Ascending aorta (tissue), 2 donors: Measurements from ENCODE around the gene SUSD2. TPM values are rescaled to one million over a fixed set of nuclear protein-coding genes. Genes with fewer than 3 reads are reported as not detected.

Experiments used
- DNase-seq, 2 donors: peaks; one replicate each; pipeline ENCODE4 v3.0.0-alpha.2; 2019; ENCODE audit warnings: low spot score in 2 of 2
- H3K27ac ChIP-seq, 2 donors: fragments of 200-600 bp; sonication (generic); one replicate each; pipeline ENCODE4 v1.5.1; 2016 to 2017; ENCODE audit warnings: mild to moderate bottlenecking in 1 of 2
- H3K27me3 ChIP-seq: fragments of 200-600 bp; sonication (generic); one replicate; pipeline ENCODE4 v1.5.1; 2017
- H3K36me3 ChIP-seq, 2 donors: fragments of 200-600 bp; sonication (generic); one replicate each; pipeline ENCODE4 v1.5.1; 2016
- H3K4me1 ChIP-seq, 2 donors: fragments of 200-600 bp; sonication (generic); one replicate each; pipeline ENCODE4 v1.5.1; 2016 to 2017; ENCODE audit warnings: mild to moderate bottlenecking in 1 of 2
- H3K4me3 ChIP-seq, 2 donors: fragments of 200-600 bp; sonication (generic); one replicate each; pipeline ENCODE4 v1.5.1; 2016 to 2017; ENCODE audit warnings: mild to moderate bottlenecking in 1 of 2
- H3K9me3 ChIP-seq, 2 donors: fragments of 200-600 bp; sonication (generic); one replicate each; pipeline ENCODE4 v1.5.1; 2016
- intact Hi-C: fragments of 100-400 bp; cut with DNase I; formaldehyde crosslinking; loops from one replicate; pipeline ENCODE4 v1.15.1; 2023
- total RNA-seq: library from RNA; depleted of rRNA; stranded (reverse); fragments of >200 nt; gene quantifications from one replicate; pipeline ENCODE4 v1.1.0, GENCODE V29; 2016
- TF ChIP-seq, protein P1 (sequence below), 3 experiments: fragments of 200-600 bp in 2 of 3; fragments of 450-650 bp in 1 of 3; sonication (generic) in 2 of 3; IDR thresholded peaks; one replicate each; pipeline ENCODE4 v1.5.1; 2016 to 2019; ENCODE audit warnings: antibody characterized with exemption in 3 of 3, mild to moderate bottlenecking in 1 of 3, moderate library complexity in 1 of 3

SUSD2 gene
- total RNA-seq, 1 donor from 2014 or later = 51.0 TPM

DNA sequence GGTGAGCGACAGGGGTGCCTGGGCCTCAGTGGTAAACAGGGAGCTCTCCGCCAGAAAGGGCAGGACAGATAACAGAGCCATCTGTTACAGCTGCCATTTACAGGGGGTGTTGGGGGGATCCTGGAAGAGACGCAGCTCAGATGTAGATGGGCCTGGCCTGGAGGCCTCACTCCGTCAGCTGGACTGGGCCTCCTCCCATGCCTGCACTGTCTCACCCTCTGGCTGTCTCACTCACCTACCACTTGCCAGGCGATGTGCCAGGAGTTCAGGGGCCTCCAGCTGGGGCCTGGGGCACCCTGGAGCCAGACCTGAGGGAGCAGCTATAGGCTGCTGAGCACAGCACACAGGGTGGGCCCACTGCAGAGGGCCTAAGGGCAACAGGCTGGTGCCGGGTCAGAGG is 16.3 kb upstream of the SUSD2 start:
- Histone ChIP-seq H3K9me3 (no peaks in the 10 kb centered on the region), H3K4me3 (no peak overlapping the region), H3K27ac (peak overlapping the region in 1 of 2 donors; percentile 67), H3K36me3 (peaks cover 54 to 57% of the 10 kb centered on the region in 2 donors), H3K4me1 (peaks cover 8 to 28% of the 10 kb centered on the region in 2 donors), H3K27me3 (no peaks in the 10 kb centered on the region)
- TF ChIP-seq, protein P1, sequence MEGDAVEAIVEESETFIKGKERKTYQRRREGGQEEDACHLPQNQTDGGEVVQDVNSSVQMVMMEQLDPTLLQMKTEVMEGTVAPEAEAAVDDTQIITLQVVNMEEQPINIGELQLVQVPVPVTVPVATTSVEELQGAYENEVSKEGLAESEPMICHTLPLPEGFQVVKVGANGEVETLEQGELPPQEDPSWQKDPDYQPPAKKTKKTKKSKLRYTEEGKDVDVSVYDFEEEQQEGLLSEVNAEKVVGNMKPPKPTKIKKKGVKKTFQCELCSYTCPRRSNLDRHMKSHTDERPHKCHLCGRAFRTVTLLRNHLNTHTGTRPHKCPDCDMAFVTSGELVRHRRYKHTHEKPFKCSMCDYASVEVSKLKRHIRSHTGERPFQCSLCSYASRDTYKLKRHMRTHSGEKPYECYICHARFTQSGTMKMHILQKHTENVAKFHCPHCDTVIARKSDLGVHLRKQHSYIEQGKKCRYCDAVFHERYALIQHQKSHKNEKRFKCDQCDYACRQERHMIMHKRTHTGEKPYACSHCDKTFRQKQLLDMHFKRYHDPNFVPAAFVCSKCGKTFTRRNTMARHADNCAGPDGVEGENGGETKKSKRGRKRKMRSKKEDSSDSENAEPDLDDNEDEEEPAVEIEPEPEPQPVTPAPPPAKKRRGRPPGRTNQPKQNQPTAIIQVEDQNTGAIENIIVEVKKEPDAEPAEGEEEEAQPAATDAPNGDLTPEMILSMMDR (IDR thresholded peaks at IDR 0.05) = no peak
- intact Hi-C loops = no loop called here
- no peak for DNase-seq

DNA sequence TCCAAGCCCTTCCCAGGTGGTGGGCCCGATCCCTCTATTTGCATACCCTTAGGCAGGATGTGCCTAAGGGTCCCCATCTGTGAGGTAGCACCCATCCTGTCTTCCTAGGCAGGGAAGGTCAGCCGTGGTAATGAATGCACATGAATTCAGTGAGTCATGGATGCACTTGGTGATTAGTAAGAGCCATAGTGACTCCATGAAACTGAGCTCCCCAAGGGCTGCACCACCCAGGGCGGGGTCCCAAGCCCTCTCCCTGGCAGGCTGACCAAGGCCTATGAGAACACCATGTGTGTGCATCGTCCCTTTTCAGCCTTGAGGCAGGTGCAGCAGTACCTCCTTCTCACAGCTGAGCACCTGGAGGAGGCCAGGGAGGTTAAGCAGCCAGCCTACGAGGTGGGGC is 15.6 kb upstream of the SUSD2 start:
- intact Hi-C loops = no loop called here
- peaks cover 8 to 23% of the 10 kb centered on the region in 2 donors for H3K4me1 ChIP-seq
- H3K27me3 ChIP-seq = no peaks in the 10 kb centered on the region
- peaks cover 61 to 64% of the 10 kb centered on the region in 2 donors for H3K36me3 ChIP-seq
- H3K9me3 ChIP-seq = no peaks in the 10 kb centered on the region
- DNase-seq = no peak
- no peak overlapping the region for H3K4me3 ChIP-seq
- TF ChIP-seq, protein P1 (IDR thresholded peaks at IDR 0.05) = no peak
- H3K27ac ChIP-seq = peak overlapping the region in 1 of 2 donors; percentile 67

DNA sequence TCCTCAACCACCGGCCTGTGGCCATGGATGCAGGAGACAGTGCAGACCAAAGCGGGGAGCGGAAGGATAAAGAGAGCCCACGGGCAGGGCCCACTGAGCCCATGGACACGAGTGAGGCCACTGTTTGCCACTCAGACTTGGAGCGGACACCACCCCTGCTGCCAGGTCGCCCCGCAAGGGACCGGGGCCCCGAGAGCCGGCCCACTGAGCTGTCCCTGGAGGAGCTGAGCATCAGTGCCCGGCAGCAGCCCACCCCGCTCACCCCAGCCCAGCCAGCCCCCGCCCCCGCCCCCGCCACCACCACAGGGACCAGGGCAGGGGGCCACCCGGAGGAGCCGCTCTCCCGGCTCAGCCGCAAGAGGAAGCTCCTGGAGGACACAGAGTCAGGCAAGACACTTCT is 14.5 kb upstream of the SUSD2 start:
- TF ChIP-seq, protein P1 (IDR thresholded peaks at IDR 0.05) = no peak
- H3K4me1 ChIP-seq = peaks cover 6 to 17% of the 10 kb centered on the region in 2 donors
- DNase-seq = no peak
- H3K9me3 ChIP-seq = no peaks in the 10 kb centered on the region
- peak overlapping the region in 1 of 2 donors; percentile 6 for H3K27ac ChIP-seq
- intact Hi-C loops = no loop called here
- H3K4me3 ChIP-seq = no peak overlapping the region
- peaks cover 73 to 75% of the 10 kb centered on the region in 2 donors for H3K36me3 ChIP-seq
- H3K27me3 ChIP-seq = no peaks in the 10 kb centered on the region

DNA sequence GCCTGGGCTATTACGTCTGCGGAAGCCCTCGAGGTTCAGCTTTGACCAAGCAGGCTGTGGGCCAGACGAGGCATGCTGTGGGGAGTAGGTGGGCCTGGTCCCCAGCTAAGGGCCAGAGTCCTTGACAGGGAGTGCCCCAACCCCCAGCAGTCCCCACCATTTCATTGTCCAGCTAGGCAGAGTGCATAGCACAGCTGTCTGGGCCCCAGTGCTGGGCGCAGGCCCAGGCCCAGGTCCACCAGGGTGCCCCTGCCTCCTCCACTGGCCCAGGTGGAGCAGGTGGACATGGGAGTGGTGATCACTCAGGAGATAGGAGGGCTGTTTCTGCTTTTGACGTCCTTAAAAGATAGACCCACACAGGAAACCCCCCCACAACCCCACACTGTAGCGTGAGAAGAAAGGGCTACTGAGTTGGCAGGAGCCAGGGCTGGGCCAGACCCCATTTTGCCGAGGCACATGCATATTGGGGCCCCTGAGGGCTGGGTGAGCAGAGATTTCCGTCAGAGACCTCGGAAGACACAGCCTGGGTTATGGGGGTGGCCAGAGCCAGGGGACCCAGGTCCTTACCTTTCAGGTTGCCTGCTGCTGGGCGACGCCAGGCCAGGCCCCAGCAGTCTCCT is 11.7 kb upstream of the SUSD2 start:
- intact Hi-C loops = loop anchor here (10.0 kb wide), 1 partner anchor 155 kb away; the partner anchor contains the start of gene CABIN1
- DNase-seq = no peak

DNA sequence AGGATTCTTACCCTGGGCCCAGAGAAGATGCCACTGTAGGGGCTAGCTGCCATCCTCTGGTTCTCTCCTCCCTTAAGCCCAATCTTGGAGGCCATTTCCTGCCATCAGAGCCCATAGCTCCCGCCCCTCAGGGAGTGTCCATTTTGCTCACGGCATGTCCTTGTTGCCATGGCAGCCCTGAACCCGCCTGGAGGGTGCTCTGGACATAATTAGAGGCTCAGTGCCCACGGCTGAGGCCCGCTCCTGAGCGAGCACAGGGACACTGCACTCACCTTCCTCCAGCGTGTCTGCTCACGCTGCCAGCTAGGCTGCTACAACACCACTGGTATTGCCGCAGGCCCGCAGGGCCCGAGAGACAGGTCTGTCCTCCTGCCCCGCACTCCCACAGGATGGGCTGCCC is 11.1 kb upstream of the SUSD2 start:
- Histone ChIP-seq H3K4me3 (no peak overlapping the region), H3K36me3 (peaks cover 81 to 90% of the 10 kb centered on the region in 2 donors), H3K9me3 (no peaks in the 10 kb centered on the region), H3K27me3 (no peaks in the 10 kb centered on the region), H3K27ac (peak overlapping the region; percentile 49 to 92), H3K4me1 (peaks cover 0 to 8% of the 10 kb centered on the region in 2 donors)
- DNase-seq = no peak
- intact Hi-C loops = loop anchor here (10.0 kb wide), 1 partner anchor 155 kb away; the partner anchor contains the start of gene CABIN1
- TF ChIP-seq, protein P1 (IDR thresholded peaks at IDR 0.05) = no peak

More for the DNA sequence above, 11.7 kb upstream of the SUSD2 start:
- no peak overlapping the region for H3K4me3 ChIP-seq
- H3K27me3 ChIP-seq = no peaks in the 10 kb centered on the region
- H3K4me1 ChIP-seq = peaks cover 0 to 2% of the 10 kb centered on the region in 2 donors
- peak overlapping the region; percentile 49 to 92 for H3K27ac ChIP-seq
- peaks cover 88 to 96% of the 10 kb centered on the region in 2 donors for H3K36me3 ChIP-seq
- TF ChIP-seq, protein P1 (IDR thresholded peaks at IDR 0.05) = no peak
- no peaks in the 10 kb centered on the region for H3K9me3 ChIP-seq
